ENCODE data around the gene DHX32.
A peak's percentile ranks its signal among the peaks of the same experiment; 100 is the strongest.

The DHX32 gene

GRCh38 chr10:125846894-125847293, 34.2 kb downstream of the DHX32 start:
- DNase-seq = no peak

- DNase-seq = no peak
These were observed 35.5 kb downstream of the DHX32 start for GRCh38 chr10:125845617-125846016.

GRCh38 chr10:125844751-125845221, 36.3 kb downstream of the DHX32 start:
- no peak for DNase-seq

- DNase-seq = no peak
These were observed 37.3 kb downstream of the DHX32 start for GRCh38 chr10:125843603-125844329.

GRCh38 chr10:125840955-125841354, 40.1 kb downstream of the DHX32 start:
- no peak for DNase-seq

- no peak for DNase-seq
These were observed 40.7 kb downstream of the DHX32 start for GRCh38 chr10:125840406-125840805.

- DNase-seq = no peak
These were observed 42.1 kb downstream of the DHX32 start for GRCh38 chr10:125838802-125839575.

GRCh38 chr10:125836746-125837145, 44.3 kb downstream of the DHX32 start:
- DNase-seq = no peak

GRCh38 chr10:125828311-125828710, 52.8 kb downstream of the DHX32 start:
- no peak for DNase-seq

GRCh38 chr10:125827133-125827532, 54.0 kb downstream of the DHX32 start:
- no peak for DNase-seq

GRCh38 chr10:125824736-125825135, 56.4 kb downstream of the DHX32 start:
- DNase-seq = no peak

- DNase-seq = no peak
These were observed 57.3 kb downstream of the DHX32 start for GRCh38 chr10:125823663-125824251.

- DNase-seq = peak; percentile 0
These were observed 58.0 kb downstream of the DHX32 start, which contains the start of the genes BCCIP and UROS for GRCh38 chr10:125822878-125823662. TSS of gene BCCIP (plus strand) at chr10:125823546. CDS start at chr10:125823558, 12 bp downstream. TSS of gene UROS (minus strand) at chr10:125823258. CDS start at chr10:125816499, 6,759 bp downstream.

- no peak for DNase-seq
These were observed 60.4 kb downstream of the DHX32 start for GRCh38 chr10:125820701-125821100.

GRCh38 chr10:125817337-125817946, 63.6 kb downstream of the DHX32 start:
- DNase-seq = no peak

- DNase-seq = no peak
These were observed 64.5 kb downstream of the DHX32 start for GRCh38 chr10:125816548-125816947.

GRCh38 chr10:125815764-125816163, 65.3 kb downstream of the DHX32 start:
- no peak for DNase-seq

GRCh38 chr10:125812128-125812750, 68.9 kb downstream of the DHX32 start:
- DNase-seq = no peak

GRCh38 chr10:125811251-125811650, 69.8 kb downstream of the DHX32 start:
- no peak for DNase-seq

- no peak for DNase-seq
These were observed 73.0 kb downstream of the DHX32 start for GRCh38 chr10:125808047-125808446.

GRCh38 chr10:125802739-125803138, 78.4 kb downstream of the DHX32 start:
- DNase-seq = no peak

- DNase-seq = no peak
These were observed 79.0 kb downstream of the DHX32 start for GRCh38 chr10:125802131-125802530.
